ENCODE results near the gene CLVS2.

DNA sequence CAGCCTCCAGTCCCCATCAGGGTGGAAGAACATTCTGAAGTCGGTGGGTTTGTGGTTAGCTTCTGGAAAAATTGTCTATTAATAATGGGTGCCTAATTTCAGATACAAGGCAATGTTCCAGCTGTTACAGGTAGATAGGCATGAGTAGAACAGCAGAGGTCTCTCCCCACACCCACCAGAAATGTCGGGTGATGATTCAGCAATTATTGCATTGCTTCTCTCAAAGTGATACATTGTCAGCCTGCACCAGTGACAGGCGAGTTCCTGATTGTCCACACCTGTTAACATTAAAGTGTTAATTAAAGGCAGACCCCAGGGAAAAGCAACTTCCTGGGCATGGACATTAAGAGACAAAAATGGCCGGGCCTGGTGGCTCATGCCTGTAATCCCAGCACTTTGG is 18.9 kb upstream of the CLVS2 start:
- TF ChIP-seq, protein P1, sequence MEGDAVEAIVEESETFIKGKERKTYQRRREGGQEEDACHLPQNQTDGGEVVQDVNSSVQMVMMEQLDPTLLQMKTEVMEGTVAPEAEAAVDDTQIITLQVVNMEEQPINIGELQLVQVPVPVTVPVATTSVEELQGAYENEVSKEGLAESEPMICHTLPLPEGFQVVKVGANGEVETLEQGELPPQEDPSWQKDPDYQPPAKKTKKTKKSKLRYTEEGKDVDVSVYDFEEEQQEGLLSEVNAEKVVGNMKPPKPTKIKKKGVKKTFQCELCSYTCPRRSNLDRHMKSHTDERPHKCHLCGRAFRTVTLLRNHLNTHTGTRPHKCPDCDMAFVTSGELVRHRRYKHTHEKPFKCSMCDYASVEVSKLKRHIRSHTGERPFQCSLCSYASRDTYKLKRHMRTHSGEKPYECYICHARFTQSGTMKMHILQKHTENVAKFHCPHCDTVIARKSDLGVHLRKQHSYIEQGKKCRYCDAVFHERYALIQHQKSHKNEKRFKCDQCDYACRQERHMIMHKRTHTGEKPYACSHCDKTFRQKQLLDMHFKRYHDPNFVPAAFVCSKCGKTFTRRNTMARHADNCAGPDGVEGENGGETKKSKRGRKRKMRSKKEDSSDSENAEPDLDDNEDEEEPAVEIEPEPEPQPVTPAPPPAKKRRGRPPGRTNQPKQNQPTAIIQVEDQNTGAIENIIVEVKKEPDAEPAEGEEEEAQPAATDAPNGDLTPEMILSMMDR (IDR thresholded peaks at IDR 0.05; ENCODE audit: low read length) = no peak
- no peak for TF ChIP-seq EZH2phosphoT487 (IDR thresholded peaks at IDR 0.05; ENCODE audit: low read length)

Measured in MM.1S (cell line).